ENCODE measurements around the gene ANTXRL.
"Not testable (repeated sequence)": the region's sequence is repeated elsewhere in the genome, so short reads cannot be mapped to it uniquely, and the experiment has no call there.

Gene ANTXRL

GRCh38 chr10:46375406-46375805, 88.6 kb downstream of the ANTXRL start, which contains the start of gene ANXA8L1:
TSS of gene ANXA8L1 (plus strand) at chr10:46375776. CDS start at chr10:46375852, 76 bp downstream.
- not testable (repeated sequence) for DNase-seq

- not testable (repeated sequence) for DNase-seq
These were observed 90.2 kb downstream of the ANTXRL start for GRCh38 chr10:46377022-46377421.

GRCh38 chr10:46377651-46378050, 90.9 kb downstream of the ANTXRL start:
- not testable (repeated sequence) for DNase-seq

GRCh38 chr10:46378108-46378507, 91.3 kb downstream of the ANTXRL start:
- not testable (repeated sequence) for DNase-seq

GRCh38 chr10:46379233-46379848, 92.5 kb downstream of the ANTXRL start:
- DNase-seq, result not testable (repeated sequence)

All from fibroblast of skin of right biceps (primary cell).